ENCODE data around the gene TMC1.
"Not testable (repeated sequence)": the region's sequence is repeated elsewhere in the genome, so short reads cannot be mapped to it uniquely, and the experiment has no call there.

DNA sequence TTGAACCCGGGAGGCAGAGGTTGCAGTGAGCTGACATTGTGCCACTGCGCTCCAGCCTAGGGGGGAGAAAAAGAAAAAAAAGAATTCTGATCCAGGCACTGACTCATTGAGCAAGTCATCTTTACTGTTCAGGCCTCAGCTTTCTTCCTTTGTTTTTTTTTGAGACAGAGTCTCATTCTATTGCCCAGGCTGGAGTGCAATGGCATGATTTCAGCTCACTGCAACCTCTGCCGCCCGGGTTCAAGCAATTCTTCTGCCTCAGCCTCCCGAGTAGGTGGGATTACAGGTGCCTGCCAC lies 21.1 kb downstream of the TMC1 start:
- TF ChIP-seq, protein P1, sequence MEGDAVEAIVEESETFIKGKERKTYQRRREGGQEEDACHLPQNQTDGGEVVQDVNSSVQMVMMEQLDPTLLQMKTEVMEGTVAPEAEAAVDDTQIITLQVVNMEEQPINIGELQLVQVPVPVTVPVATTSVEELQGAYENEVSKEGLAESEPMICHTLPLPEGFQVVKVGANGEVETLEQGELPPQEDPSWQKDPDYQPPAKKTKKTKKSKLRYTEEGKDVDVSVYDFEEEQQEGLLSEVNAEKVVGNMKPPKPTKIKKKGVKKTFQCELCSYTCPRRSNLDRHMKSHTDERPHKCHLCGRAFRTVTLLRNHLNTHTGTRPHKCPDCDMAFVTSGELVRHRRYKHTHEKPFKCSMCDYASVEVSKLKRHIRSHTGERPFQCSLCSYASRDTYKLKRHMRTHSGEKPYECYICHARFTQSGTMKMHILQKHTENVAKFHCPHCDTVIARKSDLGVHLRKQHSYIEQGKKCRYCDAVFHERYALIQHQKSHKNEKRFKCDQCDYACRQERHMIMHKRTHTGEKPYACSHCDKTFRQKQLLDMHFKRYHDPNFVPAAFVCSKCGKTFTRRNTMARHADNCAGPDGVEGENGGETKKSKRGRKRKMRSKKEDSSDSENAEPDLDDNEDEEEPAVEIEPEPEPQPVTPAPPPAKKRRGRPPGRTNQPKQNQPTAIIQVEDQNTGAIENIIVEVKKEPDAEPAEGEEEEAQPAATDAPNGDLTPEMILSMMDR (IDR thresholded peaks at IDR 0.05) = not testable (repeated sequence)
- TF ChIP-seq POLR2A, POLR2AphosphoS5 (IDR thresholded peaks at IDR 0.05): not testable (repeated sequence)

Data from breast epithelium (tissue), 3 donors.